Peyer's patch (tissue), 4 donors: ENCODE measurements around the gene BCL3. TPM values are rescaled to one million over a fixed set of nuclear protein-coding genes. Genes with fewer than 3 reads are reported as not detected.

Experiments used
- DNase-seq, 3 donors: peaks; one replicate each; pipeline ENCODE4 v3.0.0-alpha.2; 2017 to 2019
- H3K27ac ChIP-seq, 4 donors: fragments of 200-600 bp; sonication (generic); one replicate each; pipeline ENCODE4 v1.5.1; 2016 to 2019
- H3K27me3 ChIP-seq, 2 donors: fragments of 200-600 bp; sonication (generic); one replicate each; pipeline ENCODE4 v1.5.1; 2019
- H3K36me3 ChIP-seq, 3 donors: fragments of 200-600 bp; sonication (generic); one replicate each; pipeline ENCODE4 v1.5.1; 2016 to 2019
- H3K4me1 ChIP-seq, 4 donors: fragments of 200-600 bp; sonication (generic); one replicate each; pipeline ENCODE4 v1.5.1; 2016 to 2019
- H3K4me3 ChIP-seq, 4 donors: fragments of 200-600 bp; sonication (generic); 1 replicate in 3 of 4; 2 replicates in 1 of 4; pipeline ENCODE4 v1.5.1; 2016 to 2019; ENCODE audit warnings: mild to moderate bottlenecking in 1 of 4
- H3K9me3 ChIP-seq, 4 donors: fragments of 200-600 bp; sonication (generic); one replicate each; pipeline ENCODE4 v1.5.1; 2016 to 2019; ENCODE audit warnings: mild to moderate bottlenecking in 1 of 4
- POLR2A ChIP-seq, 2 donors: fragments of 450-650 bp; IDR thresholded peaks; one replicate each; pipeline ENCODE4 v1.5.1; 2017; ENCODE audit warnings: antibody characterized with exemption in 2 of 2, mild to moderate bottlenecking in 2 of 2, moderate library complexity in 2 of 2
- total RNA-seq, 4 donors: library from RNA; depleted of rRNA; stranded (reverse); fragments of >200 nt; gene quantifications; one replicate each; pipeline ENCODE4 v1.1.0, GENCODE V29; 2016
- TF ChIP-seq, protein P1 (sequence below), 6 experiments: fragments of 450-650 bp in 4 of 6; fragments of 200-600 bp in 2 of 6; sonication (generic) in 1 of 6; IDR thresholded peaks; one replicate each; pipeline ENCODE4 v1.5.1; 2017 to 2019; ENCODE audit warnings: antibody characterized with exemption in 6 of 6, mild to moderate bottlenecking in 3 of 6, moderate library complexity in 1 of 6

Gene BCL3
- total RNA-seq, 4 donors from 2014 or later = 45.4 to 136 (median 119) TPM

DNA sequence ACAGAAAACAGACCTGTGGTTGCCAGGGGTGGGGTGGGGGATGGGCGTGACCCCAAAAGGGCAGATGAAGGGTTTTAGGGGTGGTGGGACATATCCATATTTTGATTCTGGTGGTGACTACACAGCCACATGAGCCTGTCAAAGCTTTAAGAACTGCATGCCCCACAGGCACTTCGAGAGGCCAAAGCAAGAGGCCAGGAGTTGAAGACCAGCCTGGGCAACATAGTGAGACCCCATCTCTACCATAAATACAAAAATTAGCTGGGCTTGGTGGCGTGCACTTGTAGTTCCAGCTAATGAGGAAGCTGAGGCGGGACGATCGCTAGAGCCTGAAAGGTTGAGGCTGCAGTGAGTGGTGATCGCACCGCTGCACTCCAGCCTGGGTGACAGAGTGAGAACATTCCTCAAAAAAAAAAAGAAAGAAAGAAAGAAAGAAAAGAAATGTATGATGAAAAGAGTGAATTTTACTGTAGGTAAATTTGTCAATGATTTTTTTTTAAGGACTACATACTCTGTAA lies 18.9 kb upstream of the BCL3 start:
- no peak for DNase-seq

DNA sequence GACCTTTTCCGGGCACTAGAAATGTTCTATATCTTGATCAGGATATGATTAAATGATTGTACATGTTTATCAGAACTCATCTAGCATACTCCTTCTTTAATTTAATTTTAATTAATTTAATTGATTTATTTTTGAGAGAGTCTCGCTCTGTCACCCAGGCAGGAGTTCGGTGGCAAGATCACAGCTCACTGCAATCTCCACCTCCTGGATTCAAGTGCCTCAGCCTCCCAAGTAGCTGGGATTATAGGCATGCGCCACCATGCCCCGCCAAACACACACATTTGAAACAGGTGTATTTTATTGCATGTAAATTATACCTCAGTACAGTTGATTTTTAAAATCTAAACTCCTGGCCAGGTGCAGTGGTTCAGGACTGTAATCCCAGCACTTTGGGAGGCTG lies 17.4 kb upstream of the BCL3 start:
- no peak overlapping the region for H3K4me3 ChIP-seq
- no peaks in the 10 kb centered on the region for H3K36me3 ChIP-seq
- H3K4me1 ChIP-seq = no peaks in the 10 kb centered on the region
- H3K27ac ChIP-seq = no peak overlapping the region
- DNase-seq = peak in 1 of 3 donors; percentile 51
- no peaks in the 10 kb centered on the region for H3K9me3 ChIP-seq
- H3K27me3 ChIP-seq = no peaks in the 10 kb centered on the region
- TF ChIP-seq POLR2A (IDR thresholded peaks at IDR 0.05) = no peak
- TF ChIP-seq, protein P1, sequence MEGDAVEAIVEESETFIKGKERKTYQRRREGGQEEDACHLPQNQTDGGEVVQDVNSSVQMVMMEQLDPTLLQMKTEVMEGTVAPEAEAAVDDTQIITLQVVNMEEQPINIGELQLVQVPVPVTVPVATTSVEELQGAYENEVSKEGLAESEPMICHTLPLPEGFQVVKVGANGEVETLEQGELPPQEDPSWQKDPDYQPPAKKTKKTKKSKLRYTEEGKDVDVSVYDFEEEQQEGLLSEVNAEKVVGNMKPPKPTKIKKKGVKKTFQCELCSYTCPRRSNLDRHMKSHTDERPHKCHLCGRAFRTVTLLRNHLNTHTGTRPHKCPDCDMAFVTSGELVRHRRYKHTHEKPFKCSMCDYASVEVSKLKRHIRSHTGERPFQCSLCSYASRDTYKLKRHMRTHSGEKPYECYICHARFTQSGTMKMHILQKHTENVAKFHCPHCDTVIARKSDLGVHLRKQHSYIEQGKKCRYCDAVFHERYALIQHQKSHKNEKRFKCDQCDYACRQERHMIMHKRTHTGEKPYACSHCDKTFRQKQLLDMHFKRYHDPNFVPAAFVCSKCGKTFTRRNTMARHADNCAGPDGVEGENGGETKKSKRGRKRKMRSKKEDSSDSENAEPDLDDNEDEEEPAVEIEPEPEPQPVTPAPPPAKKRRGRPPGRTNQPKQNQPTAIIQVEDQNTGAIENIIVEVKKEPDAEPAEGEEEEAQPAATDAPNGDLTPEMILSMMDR (IDR thresholded peaks at IDR 0.05) = no peak

More for the DNA sequence above, 18.9 kb upstream of the BCL3 start:
- Histone ChIP-seq H3K27ac (no peak overlapping the region), H3K9me3 (no peaks in the 10 kb centered on the region), H3K4me1 (peaks cover 0 to 12% (median 5%) of the 10 kb centered on the region in 4 donors), H3K4me3 (no peak overlapping the region), H3K36me3 (no peaks in the 10 kb centered on the region), H3K27me3 (no peaks in the 10 kb centered on the region)
- no peak for TF ChIP-seq POLR2A (IDR thresholded peaks at IDR 0.05)
- TF ChIP-seq, protein P1 (IDR thresholded peaks at IDR 0.05) = no peak

DNA sequence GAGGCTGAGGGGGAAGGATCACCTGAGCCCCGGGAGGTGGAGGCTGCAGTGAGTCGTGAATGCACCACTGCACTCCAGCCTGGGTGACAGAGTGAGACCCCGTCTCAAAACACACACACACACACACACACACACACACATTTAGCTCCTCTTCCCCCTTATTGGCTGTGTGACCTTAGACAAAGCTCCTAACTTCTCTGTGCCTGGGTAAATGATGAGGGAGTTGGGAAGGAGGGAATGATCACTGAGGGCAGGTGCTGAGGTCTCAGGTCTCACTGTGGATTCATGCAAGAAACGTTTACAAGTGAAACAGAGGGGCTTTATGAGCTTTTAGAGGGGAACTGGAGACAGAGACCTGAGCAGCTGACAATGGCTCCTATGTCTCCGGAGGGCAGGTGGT lies 16.9 kb upstream of the BCL3 start:
- Histone ChIP-seq H3K27me3 (no peaks in the 10 kb centered on the region), H3K4me3 (no peak overlapping the region), H3K27ac (no peak overlapping the region), H3K36me3 (no peaks in the 10 kb centered on the region), H3K4me1 (no peaks in the 10 kb centered on the region), H3K9me3 (no peaks in the 10 kb centered on the region)
- DNase-seq = no peak
- no peak for TF ChIP-seq POLR2A (IDR thresholded peaks at IDR 0.05)
- TF ChIP-seq, protein P1 (IDR thresholded peaks at IDR 0.05) = no peak

DNA sequence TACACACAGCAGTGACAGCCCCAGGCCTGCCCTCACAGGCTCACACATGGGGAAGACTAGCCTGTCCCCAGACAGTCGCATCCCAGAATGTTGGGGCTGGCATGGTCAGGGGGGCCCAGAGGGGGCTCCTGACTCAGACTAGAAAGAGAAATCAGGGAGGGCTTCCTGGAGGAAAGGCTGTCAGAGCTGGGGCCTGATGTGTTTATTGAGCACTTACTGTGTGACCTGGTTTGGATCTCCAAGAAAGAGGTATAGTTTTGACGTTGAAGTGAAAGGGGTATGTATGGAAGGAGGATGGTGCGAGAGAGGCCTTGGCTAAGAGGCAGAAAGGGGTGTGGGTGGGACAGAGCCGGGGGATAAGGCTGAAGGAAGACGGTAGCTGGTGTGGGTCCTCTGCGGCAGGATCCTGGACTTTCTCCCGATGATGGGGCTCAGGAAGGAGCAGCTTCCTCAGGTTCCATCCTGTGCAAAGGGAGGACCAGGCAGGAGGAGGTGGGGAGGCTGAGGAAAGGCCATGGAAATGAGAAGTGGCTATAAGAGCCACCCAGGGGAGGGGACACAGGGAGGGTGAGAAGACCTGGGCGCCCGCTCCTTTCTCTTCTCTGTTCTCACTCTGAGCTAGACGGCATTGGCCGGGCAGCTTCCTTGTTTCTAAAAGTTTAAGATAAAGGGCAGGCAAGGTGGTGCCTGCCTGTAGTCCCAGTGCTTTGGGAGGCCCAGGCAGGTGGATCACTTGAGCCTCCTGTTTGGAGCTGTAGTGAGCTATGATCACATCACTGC lies 16.1 kb upstream of the BCL3 start:
- no peaks in the 10 kb centered on the region for H3K27me3 ChIP-seq

DNA sequence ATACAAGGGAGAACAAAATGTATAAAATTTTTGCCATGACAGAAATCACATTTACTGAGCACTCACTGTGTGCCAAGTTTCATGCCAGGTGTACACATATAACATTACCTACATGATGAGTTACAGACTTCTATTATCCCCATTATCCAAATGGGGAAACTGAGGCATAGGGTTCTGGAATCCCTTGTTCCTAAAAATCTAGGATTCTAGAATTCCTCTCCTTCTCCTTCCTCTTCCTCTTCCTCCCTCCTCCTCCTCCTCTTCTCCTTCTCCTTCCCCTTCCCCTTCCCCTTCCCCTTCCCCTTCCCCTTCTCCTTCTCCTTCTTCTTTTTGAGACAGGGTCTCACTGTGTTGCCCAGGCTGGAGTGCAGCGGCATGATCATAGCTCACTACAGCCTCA lies 14.2 kb upstream of the BCL3 start:
- Histone ChIP-seq H3K4me1 (peaks cover 0 to 13% (median 0%) of the 10 kb centered on the region in 4 donors), H3K9me3 (no peaks in the 10 kb centered on the region), H3K36me3 (no peaks in the 10 kb centered on the region), H3K27ac (no peak overlapping the region), H3K4me3 (no peak overlapping the region), H3K27me3 (no peaks in the 10 kb centered on the region)
- TF ChIP-seq, protein P1 (IDR thresholded peaks at IDR 0.05) = no peak
- TF ChIP-seq POLR2A (IDR thresholded peaks at IDR 0.05) = no peak
- DNase-seq = no peak

More for the DNA sequence above, 16.1 kb upstream of the BCL3 start:
- DNase-seq = no peak
- Histone ChIP-seq H3K36me3 (no peaks in the 10 kb centered on the region), H3K4me3 (no peak overlapping the region), H3K27ac (no peak overlapping the region), H3K9me3 (no peaks in the 10 kb centered on the region), H3K4me1 (no peaks in the 10 kb centered on the region)
- TF ChIP-seq, protein P1 (IDR thresholded peaks at IDR 0.05) = no peak
- no peak for TF ChIP-seq POLR2A (IDR thresholded peaks at IDR 0.05)
